Astrocyte (in vitro differentiated cells and primary cell): ENCODE data around the gene JTB. TPM values are rescaled to one million over a fixed set of nuclear protein-coding genes. Genes with fewer than 3 reads are reported as not detected.
A peak's percentile ranks its signal among the peaks of the same experiment; 100 is the strongest.

Experiments
- DNase-seq: peaks from one replicate; pipeline ENCODE4 v3.0.0-alpha.2; 2010; ENCODE audit warnings: low read depth
- FAIRE-seq: peaks from 2 replicates; lab custom pipeline; 2011; peaks lifted over from hg19 to GRCh38; lab: Jason Lieb, UNC
- H2AFZ ChIP-seq: 2 replicates; pipeline ENCODE4 v1.6.0; 2012; ENCODE audit warnings: low read depth, low read length, inconsistent platforms
- H3K27ac ChIP-seq: 2 replicates; pipeline ENCODE4 v1.5.1; 2011; ENCODE audit warnings: low read depth, low read length, inconsistent platforms
- H3K27me3 ChIP-seq: 2 replicates; pipeline ENCODE4 v1.6.0; 2011; ENCODE audit warnings: low read length, inconsistent platforms; ENCODE audit not compliant: insufficient read depth
- H3K36me3 ChIP-seq: 2 replicates; pipeline ENCODE4 v1.5.1; 2011; ENCODE audit warnings: low read length, inconsistent platforms; ENCODE audit not compliant: insufficient read depth
- H3K4me1 ChIP-seq: 2 replicates; pipeline ENCODE4 v1.5.1; 2011; ENCODE audit warnings: low read length, inconsistent platforms; ENCODE audit not compliant: insufficient read depth
- H3K4me2 ChIP-seq: 2 replicates; pipeline ENCODE4 v1.6.0; 2012; ENCODE audit warnings: low read length, inconsistent platforms
- H3K4me3 ChIP-seq: 2 replicates; pipeline ENCODE4 v1.5.1; 2011; ENCODE audit warnings: low read depth, mild to moderate bottlenecking, low read length, inconsistent platforms; ENCODE audit not compliant: insufficient read depth
- H3K79me2 ChIP-seq: 2 replicates; pipeline ENCODE4 v1.6.0; 2012; ENCODE audit warnings: mild to moderate bottlenecking, low read length, inconsistent platforms; ENCODE audit not compliant: insufficient read depth
- H3K9ac ChIP-seq: 2 replicates; pipeline ENCODE4 v1.6.0; 2012; ENCODE audit warnings: mild to moderate bottlenecking, low read length, inconsistent platforms
- H3K9me3 ChIP-seq: 2 replicates; pipeline ENCODE4 v1.5.1; 2012; ENCODE audit warnings: low read depth, mild to moderate bottlenecking, low read length, inconsistent platforms; ENCODE audit not compliant: insufficient read depth
- H4K20me1 ChIP-seq: 2 replicates; pipeline ENCODE4 v1.6.0; 2012; ENCODE audit warnings: low read length, inconsistent platforms; ENCODE audit not compliant: insufficient read depth
- H3K27ac Mint-ChIP-seq: one replicate; pipeline ENCODE4 v1.8.0; 2021; ENCODE audit warnings: mild to moderate bottlenecking, mixed read lengths; ENCODE audit not compliant: unreplicated experiment
- H3K27me3 Mint-ChIP-seq: one replicate; pipeline ENCODE4 v1.8.0; 2021; ENCODE audit warnings: low read depth, mixed read lengths; ENCODE audit not compliant: unreplicated experiment
- H3K36me3 Mint-ChIP-seq: one replicate; pipeline ENCODE4 v1.8.0; 2021; ENCODE audit warnings: low read depth, mixed read lengths; ENCODE audit not compliant: unreplicated experiment
- H3K4me1 Mint-ChIP-seq: one replicate; pipeline ENCODE4 v1.8.0; 2021; ENCODE audit warnings: low read depth, mixed read lengths; ENCODE audit not compliant: unreplicated experiment
- H3K4me3 Mint-ChIP-seq: one replicate; pipeline ENCODE4 v1.8.0; 2021; ENCODE audit warnings: mild to moderate bottlenecking, moderate library complexity, mixed read lengths; ENCODE audit not compliant: unreplicated experiment
- H3K9me3 Mint-ChIP-seq: one replicate; pipeline ENCODE4 v1.8.0; 2021; ENCODE audit warnings: mild to moderate bottlenecking, mixed read lengths; ENCODE audit not compliant: unreplicated experiment
- EZH2 ChIP-seq: IDR thresholded peaks from 2 replicates; pipeline ENCODE4 v1.6.1; 2012; ENCODE audit warnings: mild to moderate bottlenecking, low read length, inconsistent platforms; ENCODE audit not compliant: insufficient read depth
- total RNA-seq: library from RNA; stranded (reverse); gene quantifications from 2 replicates; pipeline ENCODE4 v1.2.1, GENCODE V29; 2021
- TF ChIP-seq, protein P1 (sequence below): IDR thresholded peaks from 2 replicates; pipeline ENCODE4 v1.5.1; 2011; ENCODE audit warnings: low read depth, mild to moderate bottlenecking, inconsistent platforms, low read length, moderate library complexity; ENCODE audit not compliant: insufficient read depth

The JTB gene
- total RNA-seq, 1 donor from 2014 or later, result 103 TPM

DNA sequence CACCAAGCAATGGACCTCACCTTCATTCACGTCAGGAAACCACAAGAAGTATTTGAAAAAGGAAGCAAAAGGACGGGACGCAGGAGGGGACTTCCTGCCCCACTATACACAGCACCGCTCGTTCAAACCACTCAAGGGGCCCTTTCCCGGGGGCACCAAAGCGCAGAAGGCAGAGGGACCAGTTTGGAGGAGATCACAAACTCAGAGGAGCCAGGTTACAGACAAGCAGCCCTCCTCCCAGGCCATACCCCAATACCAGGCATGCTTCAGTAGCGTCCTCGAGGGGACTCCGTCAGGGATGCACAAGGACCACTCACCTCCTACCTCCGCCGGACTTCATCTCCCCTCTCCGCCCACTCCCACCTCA is 19.7 kb downstream of the JTB start:
- H3K9me3 Mint-ChIP-seq, result no peaks in the 10 kb centered on the region
- H3K79me2 ChIP-seq, result peaks cover 74% of the 10 kb centered on the region

DNA sequence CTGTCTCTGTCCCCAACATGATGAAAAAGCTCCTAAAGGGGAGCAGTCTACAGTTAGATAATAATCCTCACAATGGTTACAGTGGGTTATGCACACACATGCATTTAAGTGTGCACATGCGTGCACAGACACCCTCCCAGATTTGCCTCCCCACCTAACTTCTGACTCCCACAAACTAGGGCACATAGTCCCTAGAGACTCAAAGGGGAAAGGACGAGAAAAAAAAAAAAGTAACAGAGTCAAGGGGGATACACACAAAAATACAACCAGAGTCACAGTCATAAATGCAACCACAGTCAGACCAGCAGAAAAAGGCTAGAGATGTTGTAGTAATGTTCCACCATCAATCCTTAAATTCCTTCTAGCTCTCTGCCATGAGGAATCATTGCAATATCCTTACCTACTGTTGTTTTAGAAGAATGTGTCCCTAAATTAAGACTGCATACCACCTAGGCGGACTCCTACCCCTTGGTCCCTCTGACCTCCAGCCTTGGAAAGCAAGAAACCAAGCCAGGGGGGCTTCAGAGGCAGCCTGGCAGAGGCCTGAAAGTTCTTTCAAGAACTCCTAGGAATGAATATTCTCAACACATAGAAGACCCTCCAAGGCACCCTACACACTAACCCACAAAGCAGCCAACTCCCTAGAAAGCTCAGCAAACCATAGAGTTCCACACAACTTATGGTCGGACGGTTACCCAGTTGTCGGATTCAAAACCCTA is 20.3 kb downstream of the JTB start:
- H3K36me3 ChIP-seq, result peaks cover 5% of the 10 kb centered on the region
- H4K20me1 ChIP-seq, result peaks cover 60% of the 10 kb centered on the region
- H3K79me2 ChIP-seq, result peaks cover 68% of the 10 kb centered on the region
- peak overlapping the region; percentile 91 for H3K9ac ChIP-seq
- Mint-ChIP-seq H3K4me3 (peak overlapping the region; percentile 99), H3K4me1 (peaks cover 31% of the 10 kb centered on the region), H3K36me3 (peaks cover 12% of the 10 kb centered on the region), H3K9me3 (no peaks in the 10 kb centered on the region), H3K27me3 (no peaks in the 10 kb centered on the region), H3K27ac (peak overlapping the region; percentile 94)
- H3K4me1 ChIP-seq, result peaks cover 21% of the 10 kb centered on the region
- TF ChIP-seq EZH2, result no peak
- TF ChIP-seq, protein P1, sequence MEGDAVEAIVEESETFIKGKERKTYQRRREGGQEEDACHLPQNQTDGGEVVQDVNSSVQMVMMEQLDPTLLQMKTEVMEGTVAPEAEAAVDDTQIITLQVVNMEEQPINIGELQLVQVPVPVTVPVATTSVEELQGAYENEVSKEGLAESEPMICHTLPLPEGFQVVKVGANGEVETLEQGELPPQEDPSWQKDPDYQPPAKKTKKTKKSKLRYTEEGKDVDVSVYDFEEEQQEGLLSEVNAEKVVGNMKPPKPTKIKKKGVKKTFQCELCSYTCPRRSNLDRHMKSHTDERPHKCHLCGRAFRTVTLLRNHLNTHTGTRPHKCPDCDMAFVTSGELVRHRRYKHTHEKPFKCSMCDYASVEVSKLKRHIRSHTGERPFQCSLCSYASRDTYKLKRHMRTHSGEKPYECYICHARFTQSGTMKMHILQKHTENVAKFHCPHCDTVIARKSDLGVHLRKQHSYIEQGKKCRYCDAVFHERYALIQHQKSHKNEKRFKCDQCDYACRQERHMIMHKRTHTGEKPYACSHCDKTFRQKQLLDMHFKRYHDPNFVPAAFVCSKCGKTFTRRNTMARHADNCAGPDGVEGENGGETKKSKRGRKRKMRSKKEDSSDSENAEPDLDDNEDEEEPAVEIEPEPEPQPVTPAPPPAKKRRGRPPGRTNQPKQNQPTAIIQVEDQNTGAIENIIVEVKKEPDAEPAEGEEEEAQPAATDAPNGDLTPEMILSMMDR, result no peak
- peak overlapping the region; percentile 76 for H2AFZ ChIP-seq
- no peaks in the 10 kb centered on the region for H3K27me3 ChIP-seq
- peak overlapping the region; percentile 81 for H3K4me3 ChIP-seq
- FAIRE-seq (no peak), DNase-seq (no peak)
- H3K4me2 ChIP-seq, result peak overlapping the region; percentile 97
- H3K9me3 ChIP-seq, result no peaks in the 10 kb centered on the region
- peak overlapping the region; percentile 10 for H3K27ac ChIP-seq

More for the DNA sequence above, 19.7 kb downstream of the JTB start:
- peaks cover 27% of the 10 kb centered on the region for H3K4me1 ChIP-seq
- Mint-ChIP-seq H3K27me3 (no peaks in the 10 kb centered on the region), H3K27ac (peak overlapping the region; percentile 94), H3K36me3 (peaks cover 9% of the 10 kb centered on the region), H3K4me1 (peaks cover 37% of the 10 kb centered on the region), H3K4me3 (peak overlapping the region; percentile 99)
- H3K27ac ChIP-seq, result peak overlapping the region; percentile 72
- H4K20me1 ChIP-seq, result peaks cover 56% of the 10 kb centered on the region
- H3K9me3 ChIP-seq, result no peaks in the 10 kb centered on the region
- H3K36me3 ChIP-seq, result no peaks in the 10 kb centered on the region
- peak overlapping the region; percentile 97 for H3K4me2 ChIP-seq
- H3K9ac ChIP-seq, result peak overlapping the region; percentile 91
- TF ChIP-seq EZH2, result no peak
- TF ChIP-seq, protein P1, result no peak
- peak; percentile 20 for DNase-seq
- peak overlapping the region; percentile 81 for H3K4me3 ChIP-seq
- FAIRE-seq, result no peak
- H3K27me3 ChIP-seq, result no peaks in the 10 kb centered on the region
- H2AFZ ChIP-seq, result peak overlapping the region; percentile 76

DNA sequence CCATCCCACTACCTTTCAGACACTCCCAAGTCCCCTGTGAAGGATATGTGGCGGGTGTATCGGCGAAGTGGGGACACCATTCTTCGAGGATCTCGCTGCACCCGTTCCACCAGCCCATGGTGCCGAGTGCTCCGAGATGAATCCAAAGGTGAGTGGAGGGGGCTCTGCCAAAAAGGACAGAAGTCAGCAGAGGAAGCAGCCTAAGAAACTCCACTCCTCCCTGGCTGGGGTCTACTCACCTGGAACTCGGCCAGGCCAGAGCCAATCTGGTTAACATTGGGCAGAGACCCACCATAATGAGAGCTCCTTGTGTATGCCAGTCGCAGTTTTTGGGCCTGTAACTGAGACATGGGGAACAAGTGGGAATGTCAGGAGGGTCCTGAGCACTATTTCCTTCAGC is 22.6 kb downstream of the JTB start:
- H3K36me3 ChIP-seq, result peaks cover 13% of the 10 kb centered on the region
- no peak overlapping the region for H3K27ac ChIP-seq
- no peak for FAIRE-seq
- H3K9ac ChIP-seq, result no peak overlapping the region
- Mint-ChIP-seq H3K4me1 (peaks cover 23% of the 10 kb centered on the region), H3K27me3 (no peaks in the 10 kb centered on the region), H3K27ac (no peak overlapping the region), H3K9me3 (no peaks in the 10 kb centered on the region), H3K4me3 (no peak overlapping the region), H3K36me3 (peaks cover 19% of the 10 kb centered on the region)
- peaks cover 66% of the 10 kb centered on the region for H4K20me1 ChIP-seq
- H3K9me3 ChIP-seq, result no peaks in the 10 kb centered on the region
- H3K4me1 ChIP-seq, result peaks cover 13% of the 10 kb centered on the region
- H3K4me2 ChIP-seq, result no peak overlapping the region
- H3K79me2 ChIP-seq, result peaks cover 52% of the 10 kb centered on the region
- H2AFZ ChIP-seq, result no peak overlapping the region
- H3K4me3 ChIP-seq, result no peak overlapping the region
- no peak for TF ChIP-seq EZH2
- TF ChIP-seq, protein P1, result no peak
- no peak for DNase-seq
- no peaks in the 10 kb centered on the region for H3K27me3 ChIP-seq
